Hematopoietic multipotent progenitor cell treated with erythropoietin and hydrocortisone succinate and interleukin-3 and kit ligand, for 6 days (in vitro differentiated cells): ENCODE measurements around the gene NUTM2F.
"Not testable (repeated sequence)": the region's sequence is repeated elsewhere in the genome, so short reads cannot be mapped to it uniquely, and the experiment has no call there.

Experiments
- DNase-seq: peaks from one replicate; pipeline ENCODE4 v3.0.0-alpha.2; 2015

Gene NUTM2F

GRCh38 chr9:94328544-94328943 is at the start of gene NUTM2F:
NUTM2F (minus strand) TSS chr9:94328644; CDS start chr9:94328623, 21 bp downstream.
- DNase-seq: not testable (repeated sequence)

- not testable (repeated sequence) for DNase-seq
Observed at GRCh38 chr9:94375197-94375596, 46.8 kb upstream of the NUTM2F start.

- peak; percentile 92 for DNase-seq
Observed at GRCh38 chr9:94374176-94375056, 46.0 kb upstream of the NUTM2F start.

GRCh38 chr9:94373779-94374175 is 45.3 kb upstream of the NUTM2F start:
- DNase-seq: not testable (repeated sequence)

- not testable (repeated sequence) for DNase-seq
Observed at GRCh38 chr9:94370266-94370665, 41.8 kb upstream of the NUTM2F start.

- DNase-seq: not testable (repeated sequence)
Observed at GRCh38 chr9:94364093-94364614, 35.7 kb upstream of the NUTM2F start.

- DNase-seq: not testable (repeated sequence)
Observed at GRCh38 chr9:94357158-94357557, 28.7 kb upstream of the NUTM2F start.

- DNase-seq: not testable (repeated sequence)
Observed at GRCh38 chr9:94351901-94352723, 23.7 kb upstream of the NUTM2F start.

- not testable (repeated sequence) for DNase-seq
Observed at GRCh38 chr9:94348754-94349153, 20.3 kb upstream of the NUTM2F start.

GRCh38 chr9:94347451-94347850 is 19.0 kb upstream of the NUTM2F start:
- not testable (repeated sequence) for DNase-seq

- DNase-seq: not testable (repeated sequence)
Observed at GRCh38 chr9:94341703-94342102, 13.3 kb upstream of the NUTM2F start.

- not testable (repeated sequence) for DNase-seq
Observed at GRCh38 chr9:94340750-94341149, 12.3 kb upstream of the NUTM2F start.

- not testable (repeated sequence) for DNase-seq
Observed at GRCh38 chr9:94339657-94340056, 11.2 kb upstream of the NUTM2F start.

GRCh38 chr9:94338723-94339122 is 10.3 kb upstream of the NUTM2F start:
- DNase-seq: not testable (repeated sequence)

- DNase-seq: not testable (repeated sequence)
Observed at GRCh38 chr9:94336445-94336844, 8.0 kb upstream of the NUTM2F start.

GRCh38 chr9:94325583-94325982 is 2.9 kb downstream of the NUTM2F start:
- DNase-seq: peak; percentile 11

- not testable (repeated sequence) for DNase-seq
Observed at GRCh38 chr9:94323153-94323798, 5.2 kb downstream of the NUTM2F start.

- DNase-seq: peak; percentile 9
Observed at GRCh38 chr9:94322342-94322940, 6.0 kb downstream of the NUTM2F start.

GRCh38 chr9:94317949-94318657 is 10.3 kb downstream of the NUTM2F start:
- DNase-seq: not testable (repeated sequence)

GRCh38 chr9:94316236-94316635 is 12.2 kb downstream of the NUTM2F start:
- not testable (repeated sequence) for DNase-seq
